K562 (cell line): ENCODE data around the gene MUCL1. TPM values are rescaled to one million over a fixed set of nuclear protein-coding genes. Genes with fewer than 3 reads are reported as not detected.

Source experiments
- ATAC-seq: fragments of 200-7000 bp; cut with Tn5 transposase; 3 replicates; pipeline ENCODE4 v1.9.1; 2020; ENCODE audit warnings: moderate library complexity
- BruUV-seq: library from RNA; stranded (reverse); fragments of 400-500 nt; replicated peaks from 2 replicates; lab custom pipeline; 2021; lab: Mats Ljungman, UMichigan
- CTCF ChIA-PET: fragments of 300-600 bp; formaldehyde crosslinking; extraction: SDS; loops from one replicate; lab custom pipeline; 2021; ENCODE audit warnings: low intra/inter-chr PET ratio; lab: Yijun Ruan, JAX
- POLR2A ChIA-PET: fragments of 300-600, 350-650 bp; sonication (Branson Sonifier 250); formaldehyde crosslinking; extraction: SDS; loops from one replicate; lab custom pipeline; 2021; ENCODE audit warnings: antibody characterized with exemption, inconsistent platforms; lab: Yijun Ruan, JAX
- DNase-seq, 4 experiments: peaks; one replicate each; pipeline versions ENCODE4 v3.0.0 to v3.0.0-alpha.2; 2011 to 2018; ENCODE audit warnings: low spot score in 3 of 4, mixed read lengths in 3 of 4; ENCODE audit errors: extremely low read depth in 1 of 4
- FAIRE-seq: peaks from 2 replicates; lab custom pipeline; 2011; peaks lifted over from hg19 to GRCh38; lab: Jason Lieb, UNC
- H2AFZ ChIP-seq: 2 replicates; pipeline ENCODE4 v1.6.0; 2011; ENCODE audit warnings: low read depth, low read length, control low read depth, inconsistent platforms
- H3K27ac ChIP-seq: fragments of 200-600 bp; 3 replicates; pipeline ENCODE4 v1.8.0; 2011; ENCODE audit warnings: low read depth, mild to moderate bottlenecking, control low read depth, inconsistent platforms, low read length, moderate library complexity, mixed read lengths; ENCODE audit errors: extremely low read depth
- H3K27me3 ChIP-seq, 2 experiments: fragments of 300-600 bp in 1 of 2; 2 replicates in 1 of 2; 3 replicates in 1 of 2; pipeline versions ENCODE4 v1.6.0 to v1.8.0; 2011; ENCODE audit warnings: inconsistent platforms in 2 of 2, low read length in 2 of 2, mild to moderate bottlenecking in 1 of 2, mixed read lengths in 1 of 2, moderate library complexity in 1 of 2; ENCODE audit not compliant: control insufficient read depth in 2 of 2, insufficient read depth in 2 of 2
- H3K36me3 ChIP-seq: fragments of 300-600 bp; 3 replicates; pipeline ENCODE4 v1.8.0; 2011; ENCODE audit warnings: mild to moderate bottlenecking, low read length, inconsistent platforms; ENCODE audit not compliant: control insufficient read depth, insufficient read depth
- H3K4me1 ChIP-seq, 2 experiments: fragments of 200-600 bp in 1 of 2; replicated peaks in 1 of 2; 2 replicates in 1 of 2; 3 replicates in 1 of 2; pipeline versions ENCODE4 v1.5.1 to v1.8.0; 2011; ENCODE audit warnings: inconsistent platforms in 2 of 2, low read length in 2 of 2, mild to moderate bottlenecking in 1 of 2, mixed read lengths in 1 of 2, moderate library complexity in 1 of 2; ENCODE audit not compliant: control insufficient read depth in 2 of 2, insufficient read depth in 2 of 2
- H3K4me2 ChIP-seq: 2 replicates; pipeline ENCODE4 v1.6.1; 2011; ENCODE audit warnings: low read length, control low read depth, inconsistent platforms, mixed read lengths; ENCODE audit not compliant: insufficient read depth
- H3K4me3 ChIP-seq: fragments of 200-600 bp; sonication (generic), shearing (Covaris generic); 2 replicates; pipeline ENCODE4 v1.5.1; 2016; ENCODE audit warnings: control low read depth, inconsistent platforms
- H3K79me2 ChIP-seq: fragments of 200-600 bp; 3 replicates; pipeline ENCODE4 v1.8.0; 2011; ENCODE audit warnings: low read length, inconsistent platforms; ENCODE audit not compliant: control insufficient read depth, insufficient read depth
- H3K9ac ChIP-seq, 2 experiments: 2 replicates each; pipeline versions ENCODE4 v1.6.0 to v1.6.1; 2011; ENCODE audit warnings: low read depth in 2 of 2, low read length in 2 of 2, control low read depth in 1 of 2, inconsistent platforms in 1 of 2, mild to moderate bottlenecking in 1 of 2, mixed read lengths in 1 of 2; ENCODE audit not compliant: insufficient read depth in 1 of 2
- H3K9me1 ChIP-seq: one replicate; pipeline ENCODE4 v1.6.0; 2011; ENCODE audit warnings: inconsistent platforms, mild to moderate bottlenecking, low read length, moderate library complexity; ENCODE audit not compliant: control insufficient read depth, insufficient read depth
- H3K9me3 ChIP-seq: replicated peaks from 2 replicates; pipeline ENCODE4 v1.5.1; 2011; ENCODE audit warnings: low read depth, low read length, inconsistent platforms; ENCODE audit not compliant: control insufficient read depth, insufficient read depth
- H4K20me1 ChIP-seq: replicated peaks from 2 replicates; pipeline ENCODE4 v1.6.1; 2011; ENCODE audit warnings: low read length, inconsistent platforms, mixed read lengths; ENCODE audit not compliant: control insufficient read depth, insufficient read depth
- BRD4 ChIP-seq: fragments of 200-600 bp; sonication (generic); IDR thresholded peaks from 2 replicates; pipeline ENCODE4 v1.6.1; 2017; ENCODE audit warnings: inconsistent platforms
- E4F1 ChIP-seq: fragments of 250-450 bp; sonication (Bioruptor Pico); IDR thresholded peaks from 2 replicates; pipeline ENCODE4 v1.5.0; 2021; ENCODE audit warnings: mild to moderate bottlenecking, borderline replicate concordance
- FOSL1 ChIP-seq: fragments of 200-800 bp; sonication (Bioruptor generic); conservative IDR thresholded peaks from 2 replicates; pipeline ENCODE4 v1.6.1; 2016; ENCODE audit warnings: missing genetic modification characterization, missing compliant biosample characterization
- FOXO4 ChIP-seq: fragments of 450-650 bp; formaldehyde crosslinking; IDR thresholded peaks from 2 replicates; pipeline ENCODE4 v1.4.0; 2020; ENCODE audit warnings: mild to moderate bottlenecking, moderate library complexity
- GABPB2 ChIP-seq: fragments of 250-450 bp; sonication (Bioruptor Pico); conservative IDR thresholded peaks from 2 replicates; pipeline ENCODE4 v1.5.1; 2021; ENCODE audit warnings: mild to moderate bottlenecking
- HIVEP1 ChIP-seq: fragments of 250-450 bp; sonication (Bioruptor Pico); IDR thresholded peaks from 2 replicates; pipeline ENCODE4 v1.4.0; 2020; ENCODE audit warnings: mild to moderate bottlenecking
- HMG20A ChIP-seq: fragments of 450-650 bp; formaldehyde crosslinking; conservative IDR thresholded peaks from 2 replicates; pipeline ENCODE4 v1.4.0; 2020; ENCODE audit warnings: mild to moderate bottlenecking, mixed read lengths
- MAFG ChIP-seq: fragments of 450-650 bp; conservative IDR thresholded peaks from 2 replicates; pipeline ENCODE4 v1.6.1; 2016; ENCODE audit warnings: missing genetic modification characterization, missing compliant biosample characterization
- MYBL2 ChIP-seq, 2 experiments: fragments of 450-650 bp in 1 of 2; sonication (generic) in 1 of 2; formaldehyde crosslinking in 1 of 2; IDR thresholded peaks; 2 replicates each; pipeline versions ENCODE4 v1.6.1 to v1.8.1; 2017 to 2022; ENCODE audit warnings: borderline replicate concordance in 1 of 2, inconsistent platforms in 1 of 2, low read depth in 1 of 2, mild to moderate bottlenecking in 1 of 2, missing genetic modification reagents in 1 of 2, moderate library complexity in 1 of 2
- MYNN ChIP-seq, 2 experiments: sonication (generic); formaldehyde crosslinking in 1 of 2; IDR thresholded peaks; 2 replicates each; pipeline versions ENCODE4 v1.5.0 to v1.6.1; 2016 to 2020; ENCODE audit warnings: antibody characterized with exemption in 1 of 2, missing genetic modification reagents in 1 of 2
- RHOXF2B ChIP-seq: fragments of 250-450 bp; sonication (Bioruptor Pico); conservative IDR thresholded peaks from 2 replicates; pipeline ENCODE4 v1.5.1; 2021
- SETDB1 ChIP-seq: IDR thresholded peaks from one replicate; pipeline ENCODE4 v1.6.1; 2012; ENCODE audit warnings: low read length, control low read depth, inconsistent platforms
- SMAD2 ChIP-seq: fragments of 150-350 bp; IDR thresholded peaks from 2 replicates; pipeline ENCODE4 v1.6.1; 2014; ENCODE audit warnings: low read depth, mild to moderate bottlenecking, low read length
- SMARCC2 ChIP-seq: fragments of 450-650 bp; IDR thresholded peaks from 2 replicates; pipeline ENCODE4 v1.6.1; 2017; ENCODE audit warnings: antibody characterized with exemption, moderate library complexity, mild to moderate bottlenecking, low read depth
- SRSF7 ChIP-seq: fragments of 200-400 bp; formaldehyde crosslinking; optimal IDR thresholded peaks from 2 replicates; pipeline ENCODE3; 2017; ENCODE audit warnings: mild to moderate bottlenecking, low read depth, low read length
- ZBTB7A ChIP-seq: IDR thresholded peaks from 2 replicates; pipeline ENCODE4 v1.6.1; 2011; ENCODE audit warnings: low read depth, mild to moderate bottlenecking, low read length, moderate library complexity, borderline replicate concordance; ENCODE audit not compliant: control insufficient read depth
- WGBS: fragments of 100-300 bp; shearing (Covaris generic); methylation state at CpG from one replicate; pipeline ENCODE4 v1.1.6; 2016; ENCODE audit warnings: low coverage, mixed read lengths; ENCODE audit not compliant: insufficient coverage; ENCODE audit errors: missing lambda C conversion rate; 5-methylcytosine and 5-hydroxymethylcytosine counted together
- in situ Hi-C: fragments of 300-500 bp; cut with MboI; formaldehyde crosslinking; loops from 4 replicates; pipeline ENCODE4 v1.15.0; 2018; ENCODE audit warnings: inconsistent platforms, mixed read lengths
- intact Hi-C: fragments of 100-400 bp; cut with micrococcal nuclease; formaldehyde crosslinking; loops from 2 replicates; pipeline ENCODE4 v1.14.2; 2022
- polyA plus RNA-seq, 8 experiments: library from polyadenylated mRNA; depleted of rRNA in 4 of 8; stranded (reverse) in 5 of 8; unstranded in 3 of 8; fragments of >200 nt; fragmentation: Nextera tagmentation in 2 of 8; fragmentation: Illumina TruSeq in 1 of 8; extraction: Ambion mirVana in 2 of 8; extraction: Trizol in 1 of 8; gene quantifications; 2 replicates each; pipeline versions ENCODE4 v1.2.1 to v1.2.3, GENCODE V29; 2011 to 2014; ENCODE audit warnings: inconsistent platforms in 1 of 8, missing spikeins in 1 of 8
- total RNA-seq, 7 experiments: library from RNA; depleted of rRNA in 6 of 7; stranded (reverse); fragments of >200 nt in 6 of 7; fragmentation: Illumina TruSeq in 2 of 7; extraction: Trizol in 2 of 7; gene quantifications; 2 replicates each; pipeline versions ENCODE4 v1.2.1 to v1.2.3, GENCODE V29; 2011 to 2021; ENCODE audit warnings: low replicate concordance in 1 of 7
- TF ChIP-seq, protein P1 (sequence below): sonication (generic); formaldehyde crosslinking; IDR thresholded peaks from 2 replicates; pipeline ENCODE4 v1.8.1; 2022; ENCODE audit warnings: missing genetic modification reagents

MUCL1 gene
- total and polyA plus RNA-seq, 9 of the 15 experiments (the other 6 are each of a cell fraction or from before 2014, with no cell fraction given) = not detected

GRCh38 chr12:54868690-54869089, 14.4 kb downstream of the MUCL1 start (continued):
- TF ChIP-seq E4F1 (no peak), FOXO4 (CRISPR knock-in tag) (no peak), MAFG (tag) (no peak), HIVEP1 (CRISPR knock-in tag) (no peak), SMARCC2 (no peak), MYNN (IDR thresholded peaks at IDR 0.05) (no peak), MYNN (CRISPR knock-in tag; IDR thresholded peaks at IDR 0.05) (no peak), BRD4 (no peak), ZBTB7A (no peak)

DNA sequence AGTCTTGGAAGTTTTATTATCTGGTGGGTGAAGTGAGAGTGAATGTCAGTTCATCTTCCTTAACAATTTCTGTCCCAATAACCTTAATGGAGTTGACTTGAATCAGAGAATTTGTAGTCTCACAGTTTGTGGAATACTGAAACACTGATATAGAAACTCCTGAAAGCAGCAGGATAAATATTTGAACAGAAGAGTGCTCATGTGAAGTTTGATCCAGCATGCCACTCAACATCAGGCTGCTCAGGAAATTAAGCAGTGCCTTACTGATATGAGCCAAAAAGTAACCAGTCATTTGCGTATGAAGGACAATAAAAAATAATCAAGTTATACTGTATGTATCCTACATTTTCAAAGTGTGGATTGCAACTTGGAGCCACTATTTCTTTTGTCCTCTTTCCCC, 15.7 kb downstream of the MUCL1 start:
- no TSS peak for BruUV-seq
- 0% methylated on average over 1 of the region's 1 CpG for WGBS
- intact Hi-C loops = no loop called here
- no peak for ATAC-seq
- Histone ChIP-seq H3K27ac (no peak overlapping the region), H3K9ac (no peak overlapping the region), H2AFZ (no peak overlapping the region), H3K4me3 (no peak overlapping the region), H3K36me3 (no peaks in the 10 kb centered on the region), H3K4me2 (no peak overlapping the region), H3K4me1 (no peaks in the 10 kb centered on the region), H4K20me1 (no peaks in the 10 kb centered on the region), H3K9me3 (no peaks in the 10 kb centered on the region), H3K79me2 (no peaks in the 10 kb centered on the region), H3K27me3 (no peaks in the 10 kb centered on the region), H3K9me1 (no peaks in the 10 kb centered on the region)
- POLR2A ChIA-PET = interaction anchor here (0.7 to 0.9 kb wide), 2 partner anchors 46 to 1374 kb away, joined by 3 to 4 read pairs; no protein-coding TSS in a partner anchor
- TF ChIP-seq RHOXF2B (CRISPR knock-in tag) (no peak), HMG20A (CRISPR knock-in tag) (no peak), FOSL1 (tag) (no peak), SMAD2 (no peak), SETDB1 (no peak), MYBL2 (IDR thresholded peaks at IDR 0.05; ENCODE audit: low read depth) (no peak), MYBL2 (CRISPR knock-in tag; IDR thresholded peaks at IDR 0.05; ENCODE audit: borderline replicate concordance) (no peak), SRSF7 (no peak), GABPB2 (no peak)
- TF ChIP-seq, protein P1, sequence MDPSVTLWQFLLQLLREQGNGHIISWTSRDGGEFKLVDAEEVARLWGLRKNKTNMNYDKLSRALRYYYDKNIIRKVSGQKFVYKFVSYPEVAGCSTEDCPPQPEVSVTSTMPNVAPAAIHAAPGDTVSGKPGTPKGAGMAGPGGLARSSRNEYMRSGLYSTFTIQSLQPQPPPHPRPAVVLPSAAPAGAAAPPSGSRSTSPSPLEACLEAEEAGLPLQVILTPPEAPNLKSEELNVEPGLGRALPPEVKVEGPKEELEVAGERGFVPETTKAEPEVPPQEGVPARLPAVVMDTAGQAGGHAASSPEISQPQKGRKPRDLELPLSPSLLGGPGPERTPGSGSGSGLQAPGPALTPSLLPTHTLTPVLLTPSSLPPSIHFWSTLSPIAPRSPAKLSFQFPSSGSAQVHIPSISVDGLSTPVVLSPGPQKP = no peak
- DNase-seq = no peak
- in situ Hi-C loops = no loop called here
- FAIRE-seq = no peak
- CTCF ChIA-PET = no interaction called here
